Measurements from ENCODE around the gene NPAS2. TPM values are rescaled to one million over a fixed set of nuclear protein-coding genes. Genes with fewer than 3 reads are reported as not detected.

Gene NPAS2
- total and polyA plus RNA-seq, 2 of the 8 experiments (the other 6 are each of a cell fraction or from before 2014, with no cell fraction given), result 1.8 to 1.9 TPM

DNA sequence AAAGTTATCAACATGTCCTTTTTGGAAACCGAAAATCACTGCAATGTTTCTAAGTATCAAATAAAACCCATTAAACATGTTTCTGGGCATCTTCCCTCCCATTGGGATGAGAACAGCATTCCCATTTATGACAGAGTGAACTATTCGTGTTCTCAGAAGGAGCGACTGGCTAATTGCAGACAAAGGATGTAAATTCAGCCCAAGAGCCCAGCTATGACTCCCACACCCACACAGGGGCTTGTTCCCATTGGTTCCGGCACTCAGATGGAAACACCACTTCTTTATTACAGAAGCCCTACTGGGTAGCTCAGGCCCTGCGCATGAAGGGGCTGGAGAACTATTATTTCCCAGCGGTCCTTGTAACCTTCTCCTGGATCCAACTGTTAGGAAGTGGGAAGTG lies 16.6 kb upstream of the NPAS2 start:
- H4K20me1 ChIP-seq (replicated peaks in 1 of 2; ENCODE audit: control insufficient read depth in 1 of 2, insufficient read depth in 2 of 2, low read length in 2 of 2), result no peaks in the 10 kb centered on the region
- no peak overlapping the region for H2BK120ac ChIP-seq (replicated peaks; ENCODE audit: low read depth, low read length)
- H3K4me2 ChIP-seq (ENCODE audit: insufficient read depth in 1 of 2, low read depth in 2 of 2, low read length in 2 of 2), result no peak overlapping the region
- no peak overlapping the region for H3K56ac ChIP-seq (replicated peaks; ENCODE audit: insufficient read length, low read depth, low read length)
- no peak overlapping the region for H3K14ac ChIP-seq (ENCODE audit: insufficient read length)
- no peak overlapping the region for H2AFZ ChIP-seq (ENCODE audit: low read length)
- no peak overlapping the region for H4K91ac ChIP-seq (replicated peaks; ENCODE audit: insufficient read length, low read length)
- H2BK12ac ChIP-seq (ENCODE audit: low read depth, low read length), result no peak overlapping the region
- no peaks in the 10 kb centered on the region for H3K79me2 ChIP-seq (ENCODE audit: control insufficient read depth in 1 of 2, insufficient read depth in 2 of 2, low read length in 2 of 2)
- no peaks in the 10 kb centered on the region for H3K9me3 ChIP-seq (ENCODE audit: insufficient read depth in 2 of 2, low read depth in 1 of 2, low read length in 1 of 2)
- POLR2A ChIA-PET (ENCODE audit: partially characterized antibody), result no interaction called here
- H2BK5ac ChIP-seq (ENCODE audit: low read depth, low read length), result no peak overlapping the region
- WGBS, 2 experiments (ENCODE audit: extremely low coverage in 1 of 2, insufficient coverage in 1 of 2, insufficient read length in 1 of 2, insufficient replicate concordance in 2 of 2, low coverage in 1 of 2, low lambda C conversion rate in 2 of 2, missing lambda C conversion rate in 1 of 2), result 89% methylated on average over 6 of the region's 6 CpGs; no CpG with 5 or more reads in 1 of the 2 experiments
- no peak overlapping the region for H4K5ac ChIP-seq (ENCODE audit: insufficient read length, low read depth, low read length)
- H3K23me2 ChIP-seq (ENCODE audit: low read depth, low read length), result no peaks in the 10 kb centered on the region
- no peaks in the 10 kb centered on the region for H3K4me1 ChIP-seq (replicated peaks in 1 of 4; ENCODE audit: control insufficient read depth in 3 of 4, insufficient read depth in 4 of 4, low read length in 3 of 4)
- H3K36me3 ChIP-seq (ENCODE audit: control insufficient read depth in 2 of 4, insufficient read depth in 4 of 4, low read length in 3 of 4), result no peaks in the 10 kb centered on the region
- no peaks in the 10 kb centered on the region for H3K27me3 ChIP-seq (replicated peaks in 1 of 4; ENCODE audit: control insufficient read depth in 3 of 4, extremely low read depth in 1 of 4, insufficient read depth in 3 of 4, low read length in 3 of 4)
- H2AK5ac ChIP-seq (ENCODE audit: low read depth, low read length), result no peak overlapping the region
- CTCF ChIA-PET (ENCODE audit: partially characterized antibody), result no interaction called here
- DNase-seq (ENCODE audit: low read depth in 1 of 2, low spot score in 2 of 2), result no peak
- no peak overlapping the region for H3K9ac ChIP-seq (replicated peaks in 1 of 4; ENCODE audit: extremely low read depth in 1 of 4, low read depth in 3 of 4, low read length in 3 of 4)
- no peak overlapping the region for H3K18ac ChIP-seq (ENCODE audit: extremely low read depth, low read length)
- no peak overlapping the region for H3K4ac ChIP-seq (replicated peaks; ENCODE audit: insufficient read length, low read depth, low read length)
- no peaks in the 10 kb centered on the region for H3K79me1 ChIP-seq (ENCODE audit: low read depth, low read length)
- FAIRE-seq, result no peak
- no peak overlapping the region for H3K23ac ChIP-seq (ENCODE audit: insufficient read length)
- H4K8ac ChIP-seq (ENCODE audit: extremely low read depth, insufficient read depth, low read length), result no peak overlapping the region
- H3K27ac ChIP-seq (ENCODE audit: low read depth, low read length), result no peak overlapping the region
- no peak overlapping the region for H3K4me3 ChIP-seq (ENCODE audit: extremely low read depth in 1 of 4, insufficient read depth in 2 of 4, low read depth in 3 of 4, low read length in 4 of 4)
- no peak overlapping the region for H2BK15ac ChIP-seq (ENCODE audit: low read length)
- no peak overlapping the region for H2BK20ac ChIP-seq (ENCODE audit: low read length)
- no peak for TF ChIP-seq EP300 (IDR thresholded peaks at IDR 0.05; ENCODE audit: borderline replicate concordance in 1 of 2, low read depth in 2 of 2, low read length in 2 of 2)
- no peak for TF ChIP-seq NRF1 (IDR thresholded peaks at IDR 0.05; ENCODE audit: low read depth, low read length)
- TF ChIP-seq RFX5 (IDR thresholded peaks at IDR 0.05; ENCODE audit: borderline replicate concordance, low read depth, low read length), result no peak
- TF ChIP-seq, protein P1, sequence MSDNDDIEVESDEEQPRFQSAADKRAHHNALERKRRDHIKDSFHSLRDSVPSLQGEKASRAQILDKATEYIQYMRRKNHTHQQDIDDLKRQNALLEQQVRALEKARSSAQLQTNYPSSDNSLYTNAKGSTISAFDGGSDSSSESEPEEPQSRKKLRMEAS (IDR thresholded peaks at IDR 0.05), result no peak
- TF ChIP-seq JUN (IDR thresholded peaks at IDR 0.05; ENCODE audit: low read depth, low read length), result no peak
- TF ChIP-seq GABPA (IDR thresholded peaks at IDR 0.05; ENCODE audit: borderline replicate concordance, insufficient read depth, low read length), result no peak
- no peak for TF ChIP-seq TAF1 (IDR thresholded peaks at IDR 0.05; ENCODE audit: low read depth, low read length)

Data from H1 (cell line).